ENCODE data around the gene STX1B. TPM values are rescaled to one million over a fixed set of nuclear protein-coding genes. Genes with fewer than 3 reads are reported as not detected.
A peak's percentile ranks its signal among the peaks of the same experiment; 100 is the strongest.

The STX1B gene
- total RNA-seq, 2 experiments from 2014 or later = 0.47 to 2.1 TPM

- peaks cover 35% of the 10 kb centered on the region for H3K4me1 ChIP-seq (ENCODE audit: insufficient read depth, low read length, poor library complexity, severe bottlenecking)
- ChIA-PET POLR2A (interaction anchor here (0.5 kb wide), 1 partner anchor 101 kb away, joined by 3 read pairs; no protein-coding TSS in a partner anchor), CTCF (ENCODE audit: unreplicated experiment) (no interaction called here)
- peak overlapping the region; percentile 82 for H3K4me2 ChIP-seq (ENCODE audit: low read length)
- peaks cover 11% of the 10 kb centered on the region for H4K20me1 ChIP-seq (ENCODE audit: insufficient read depth, low read length)
- no peaks in the 10 kb centered on the region for H3K9me2 ChIP-seq (ENCODE audit: insufficient read depth, low read length)
- intact Hi-C loops (cut with micrococcal nuclease; ENCODE audit: unreplicated experiment) = loop anchor here (2.0 to 5.0 kb wide), 2 partner anchors 34 to 115 kb away; partner anchors contain the start of genes FBXL19, ZNF646 and ZNF668
- no peaks in the 10 kb centered on the region for H3K9me3 ChIP-seq (ENCODE audit: low read length)
- TSS peak; percentile 94 for BruUV-seq (replicated peaks)
- peak; percentile 92 for DNase-seq (ENCODE audit: low spot score)
- H3K79me2 ChIP-seq (ENCODE audit: insufficient read depth, low read depth, low read length) = peaks cover 27% of the 10 kb centered on the region
- H2AFZ ChIP-seq (ENCODE audit: low read length) = peak overlapping the region; percentile 89
- TF ChIP-seq CTCF (conservative IDR thresholded peaks at IDR 0.05; ENCODE audit: low read length) = peak; percentile 66; the same call in 1 of the 2 replicates
- no peak for TF ChIP-seq EZH2phosphoT487 (IDR thresholded peaks at IDR 0.05; ENCODE audit: borderline replicate concordance, low read depth, low read length)
- peaks cover 33% of the 10 kb centered on the region for H3K36me3 ChIP-seq (ENCODE audit: insufficient read depth, low read length)
- H3K27ac ChIP-seq (ENCODE audit: low read depth, low read length, poor library complexity, severe bottlenecking) = peak overlapping the region; percentile 90
- peak overlapping the region; percentile 75 for H3K4me3 ChIP-seq (ENCODE audit: low read depth, low read length, poor library complexity, severe bottlenecking)
Measured at GRCh38 chr16:30956601-30957455, 53.6 kb downstream of the STX1B start.

DNA sequence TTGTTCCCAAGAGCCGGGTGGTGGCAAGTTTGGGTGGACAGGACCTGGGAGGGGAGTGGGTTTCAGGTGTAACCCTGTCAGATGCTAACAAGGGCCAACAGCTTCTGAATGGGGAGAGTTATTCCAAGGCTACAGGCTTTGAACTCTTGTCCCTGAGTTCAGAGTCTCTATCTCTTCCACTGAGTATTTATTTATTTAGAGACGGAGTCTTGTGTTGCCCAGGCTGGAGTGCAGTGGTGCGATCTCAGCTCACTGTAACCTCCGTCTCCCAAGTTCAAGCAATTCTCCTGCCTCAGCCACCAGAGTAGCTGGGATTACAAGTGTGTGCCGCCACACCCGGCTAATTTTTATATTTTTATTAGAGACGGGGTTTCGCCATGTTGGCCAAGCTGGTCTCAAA, 55.4 kb downstream of the STX1B start:
- intact Hi-C loops (cut with micrococcal nuclease; ENCODE audit: unreplicated experiment) = loop anchor here (5.0 kb wide), 1 partner anchor 117 kb away; the partner anchor contains the start of genes ZNF646 and ZNF668
- peaks cover 21% of the 10 kb centered on the region for H3K79me2 ChIP-seq (ENCODE audit: insufficient read depth, low read depth, low read length)
- H3K4me3 ChIP-seq (ENCODE audit: low read depth, low read length, poor library complexity, severe bottlenecking) = no peak overlapping the region
- DNase-seq (ENCODE audit: low spot score) = no peak
- BruUV-seq (replicated peaks) = no TSS peak
- ChIA-PET CTCF (ENCODE audit: unreplicated experiment) (no interaction called here), POLR2A (no interaction called here)
- no peak for TF ChIP-seq EZH2phosphoT487 (IDR thresholded peaks at IDR 0.05; ENCODE audit: borderline replicate concordance, low read depth, low read length)
- TF ChIP-seq CTCF (conservative IDR thresholded peaks at IDR 0.05; ENCODE audit: low read length) = no peak
- H3K36me3 ChIP-seq (ENCODE audit: insufficient read depth, low read length) = peaks cover 15% of the 10 kb centered on the region
- H3K4me1 ChIP-seq (ENCODE audit: insufficient read depth, low read length, poor library complexity, severe bottlenecking) = peaks cover 41% of the 10 kb centered on the region
- no peak overlapping the region for H2AFZ ChIP-seq (ENCODE audit: low read length)
- no peak overlapping the region for H3K27ac ChIP-seq (ENCODE audit: low read depth, low read length, poor library complexity, severe bottlenecking)
- H4K20me1 ChIP-seq (ENCODE audit: insufficient read depth, low read length) = peaks cover 11% of the 10 kb centered on the region
- H3K4me2 ChIP-seq (ENCODE audit: low read length) = no peak overlapping the region
- no peaks in the 10 kb centered on the region for H3K9me3 ChIP-seq (ENCODE audit: low read length)
- H3K9me2 ChIP-seq (ENCODE audit: insufficient read depth, low read length) = no peaks in the 10 kb centered on the region
